WI38 (cell line): Measurements from ENCODE around the gene MUC2.

Experiments used
- H3K4me3 ChIP-seq: 2 replicates; pipeline ENCODE4 v1.5.1; 2011; ENCODE audit warnings: low read depth, mild to moderate bottlenecking, control low read depth, low read length
- CTCF ChIP-seq: IDR thresholded peaks from 2 replicates; pipeline ENCODE4 v1.5.1; 2012; ENCODE audit warnings: low read depth, mild to moderate bottlenecking, control low read depth, low read length

MUC2 gene

DNA sequence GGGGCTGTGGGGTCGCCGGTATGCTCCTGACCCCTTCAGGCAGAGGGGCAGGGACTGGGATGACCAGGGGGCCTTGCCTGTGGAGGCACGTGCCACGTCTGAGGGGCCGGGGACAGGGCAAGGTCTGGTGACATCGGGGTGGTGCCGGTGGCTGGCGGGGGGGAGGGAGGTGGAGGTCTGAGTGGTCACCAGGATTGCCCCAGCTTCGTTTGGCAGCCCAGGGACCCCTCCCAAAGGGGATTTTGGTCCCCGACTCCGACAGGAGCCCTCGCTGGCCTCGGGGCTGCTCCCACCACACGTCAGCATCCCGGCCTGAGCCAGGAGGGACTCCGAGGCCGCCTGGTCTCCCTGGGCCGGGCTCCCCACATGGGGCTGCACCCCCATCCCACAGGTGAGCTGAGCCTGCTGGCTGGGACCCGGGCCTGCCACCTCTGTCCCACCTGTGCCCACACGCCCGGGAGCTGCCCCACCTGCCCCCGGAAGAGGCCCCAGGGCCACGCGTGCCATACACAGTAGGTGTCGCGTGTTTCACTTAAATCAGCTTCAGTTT is 37.1 kb upstream of the MUC2 start:
- H3K4me3 ChIP-seq: no peak overlapping the region
- TF ChIP-seq CTCF: no peak

DNA sequence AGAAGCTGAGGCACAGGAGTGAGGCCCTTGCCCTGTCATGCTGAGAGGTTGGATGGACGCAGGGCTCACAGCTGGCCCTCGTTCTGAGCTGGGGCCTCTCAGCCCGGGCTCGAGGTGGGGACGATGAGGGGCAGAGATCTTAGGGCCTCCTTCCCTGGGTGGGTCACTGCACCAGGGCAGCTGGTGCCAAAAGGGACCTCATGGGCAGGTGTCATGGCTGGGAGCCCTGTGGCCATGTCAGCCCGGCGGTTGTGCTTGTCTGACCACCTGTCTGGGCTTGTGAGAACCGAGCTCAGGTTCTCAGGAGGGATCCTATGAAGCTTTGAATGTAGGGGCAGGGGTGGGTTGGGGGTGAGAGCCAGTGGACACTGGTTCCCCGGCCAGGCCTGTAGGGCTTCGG is 36.3 kb upstream of the MUC2 start:
- no peak overlapping the region for H3K4me3 ChIP-seq
- TF ChIP-seq CTCF: no peak

GRCh38 chr11:1038921-1039320 is 35.8 kb upstream of the MUC2 start:
- no peak overlapping the region for H3K4me3 ChIP-seq
- no peak for TF ChIP-seq CTCF

DNA sequence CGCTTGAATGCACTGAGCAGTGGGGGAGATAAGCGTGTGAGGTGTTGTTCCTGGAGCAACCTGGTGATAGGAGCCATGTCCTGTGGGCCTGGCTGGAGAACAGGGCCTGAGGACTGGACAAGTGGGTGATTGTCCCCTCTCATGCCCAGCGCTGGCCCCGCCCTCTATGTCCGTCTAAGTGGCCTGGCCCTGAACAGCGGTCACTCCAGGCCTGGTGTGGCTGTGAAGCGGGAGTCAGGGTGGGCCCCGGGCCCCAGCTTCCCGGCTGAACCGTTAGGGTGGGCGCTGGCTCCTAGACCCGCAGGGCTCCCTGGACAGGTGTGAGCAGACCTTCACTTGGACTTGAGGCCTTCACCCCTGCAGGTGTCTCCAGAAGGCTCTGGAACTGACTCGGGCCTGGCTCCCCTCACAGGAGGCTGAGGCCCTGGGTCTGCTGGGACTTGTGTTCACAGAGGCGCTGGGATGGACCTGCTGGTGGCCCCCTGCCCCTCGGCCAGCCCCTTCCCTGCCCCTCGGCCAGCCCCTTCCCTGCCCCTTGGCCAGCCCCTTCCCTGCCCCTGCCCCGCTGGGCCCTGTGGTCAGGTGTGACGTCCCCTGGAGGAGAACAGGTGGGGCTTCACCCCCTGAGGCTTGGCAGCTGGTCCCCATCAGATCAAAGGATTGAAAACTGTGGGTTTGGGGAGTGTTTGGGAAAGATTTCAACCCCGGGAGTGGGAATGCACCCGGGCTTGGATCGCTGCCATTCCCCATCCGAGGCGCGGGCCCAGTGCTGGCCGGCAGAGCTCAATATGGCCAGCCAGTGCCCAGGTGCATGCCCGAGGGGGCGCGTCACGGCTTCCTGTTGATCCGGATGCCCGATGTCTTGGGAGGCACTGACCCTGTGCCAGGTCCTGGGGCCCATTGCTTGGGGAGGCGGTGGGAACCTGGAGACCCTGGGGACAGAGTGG is 34.9 kb upstream of the MUC2 start:
- TF ChIP-seq CTCF: no peak
- no peak overlapping the region for H3K4me3 ChIP-seq

- TF ChIP-seq CTCF: no peak
- H3K4me3 ChIP-seq: no peak overlapping the region
Measured at GRCh38 chr11:1040428-1041148, 34.1 kb upstream of the MUC2 start.

- no peak overlapping the region for H3K4me3 ChIP-seq
- no peak for TF ChIP-seq CTCF
Measured at GRCh38 chr11:1041149-1041467, 33.6 kb upstream of the MUC2 start.

DNA sequence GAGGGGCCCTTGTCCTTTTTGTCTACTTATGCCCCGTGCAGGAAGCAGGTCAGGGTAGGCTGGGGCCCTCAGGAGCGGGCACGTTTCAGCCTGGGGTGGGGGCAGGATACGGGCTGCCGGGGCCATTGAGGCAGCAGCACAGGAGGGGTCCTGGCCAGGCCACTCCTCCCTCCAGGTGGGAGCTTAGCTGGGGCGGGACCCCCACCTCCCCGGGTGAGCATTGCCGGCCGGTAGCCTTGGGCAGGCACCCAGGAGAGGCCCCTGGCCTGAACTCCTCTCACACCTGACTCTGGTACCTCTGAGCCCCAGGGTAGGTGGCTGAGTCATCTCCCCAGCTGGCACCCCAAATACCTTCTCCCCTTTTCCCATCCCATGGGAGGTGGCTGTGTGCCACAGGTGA is 33.2 kb upstream of the MUC2 start:
- no peak for TF ChIP-seq CTCF
- H3K4me3 ChIP-seq: no peak overlapping the region
